ENCODE results near the gene KCNA5. TPM values are rescaled to one million over a fixed set of nuclear protein-coding genes. Genes with fewer than 3 reads are reported as not detected.

Gene KCNA5
- total and polyA plus RNA-seq, 7 donors = 0.45 to 20.2 (median 2.5) TPM; not detected in 1

- no peaks in the 10 kb centered on the region for H3K36me3 ChIP-seq
- H3K9me3 ChIP-seq = no peaks in the 10 kb centered on the region
- TF ChIP-seq EP300 (IDR thresholded peaks at IDR 0.05) (no peak), CTCF (IDR thresholded peaks at IDR 0.05) (no peak), POLR2A (IDR thresholded peaks at IDR 0.05) (no peak), POLR2AphosphoS5 (IDR thresholded peaks at IDR 0.05) (no peak)
- H3K27me3 ChIP-seq = no peaks in the 10 kb centered on the region
- peaks cover 0 to 3% (median 0%) of the 10 kb centered on the region in 4 donors for H3K4me1 ChIP-seq
- intact Hi-C loops (cut with DNase I) = no loop called here
- WGBS, 2 donors = 77 to 79% methylated on average over 5 of the region's 5 CpGs
- H3K4me3 ChIP-seq = no peak overlapping the region
- H3K27ac ChIP-seq = no peak overlapping the region
- no peak for DNase-seq
These were observed 27.2 kb upstream of the KCNA5 start for GRCh38 chr12:5016526-5016925.

- 71 to 79% methylated on average over 24 of the region's 24 CpGs for WGBS, 2 donors
- Histone ChIP-seq H3K9me3 (no peaks in the 10 kb centered on the region), H3K36me3 (no peaks in the 10 kb centered on the region), H3K27me3 (no peaks in the 10 kb centered on the region), H3K4me1 (no peaks in the 10 kb centered on the region), H3K4me3 (no peak overlapping the region), H3K27ac (no peak overlapping the region)
- TF ChIP-seq CTCF (IDR thresholded peaks at IDR 0.05) (no peak), POLR2AphosphoS5 (IDR thresholded peaks at IDR 0.05) (no peak), POLR2A (IDR thresholded peaks at IDR 0.05) (no peak), EP300 (IDR thresholded peaks at IDR 0.05) (no peak)
- intact Hi-C loops (cut with DNase I) = no loop called here
- DNase-seq = no peak
These were observed 25.9 kb upstream of the KCNA5 start for GRCh38 chr12:5017638-5018348.

- Histone ChIP-seq H3K4me1 (no peaks in the 10 kb centered on the region), H3K9me3 (no peaks in the 10 kb centered on the region), H3K36me3 (no peaks in the 10 kb centered on the region), H3K4me3 (no peak overlapping the region), H3K27ac (no peak overlapping the region), H3K27me3 (no peaks in the 10 kb centered on the region)
- TF ChIP-seq POLR2AphosphoS5 (IDR thresholded peaks at IDR 0.05) (no peak), EP300 (IDR thresholded peaks at IDR 0.05) (no peak), CTCF (IDR thresholded peaks at IDR 0.05) (no peak), POLR2A (IDR thresholded peaks at IDR 0.05) (no peak)
- intact Hi-C loops (cut with DNase I) = no loop called here
- no peak for DNase-seq
- WGBS, 2 donors = 72 to 82% methylated on average over 3 of the region's 3 CpGs
These were observed 25.0 kb upstream of the KCNA5 start for GRCh38 chr12:5018677-5019076.

GRCh38 chr12:5022025-5022424 is 21.7 kb upstream of the KCNA5 start:
- Histone ChIP-seq H3K4me3 (no peak overlapping the region), H3K9me3 (no peaks in the 10 kb centered on the region), H3K27ac (no peak overlapping the region), H3K27me3 (no peaks in the 10 kb centered on the region), H3K4me1 (no peaks in the 10 kb centered on the region), H3K36me3 (no peaks in the 10 kb centered on the region)
- intact Hi-C loops (cut with DNase I) = loop anchor here (1.0 kb wide), 1 partner anchor 62 kb away; no protein-coding TSS in a partner anchor
- WGBS, 2 donors = 78 to 93% methylated on average over 4 of the region's 4 CpGs
- DNase-seq = no peak
- TF ChIP-seq CTCF (IDR thresholded peaks at IDR 0.05) (no peak), POLR2AphosphoS5 (IDR thresholded peaks at IDR 0.05) (no peak), EP300 (IDR thresholded peaks at IDR 0.05) (no peak), POLR2A (IDR thresholded peaks at IDR 0.05) (no peak)
